ENCODE measurements around the gene MAP2.

Gene MAP2

DNA sequence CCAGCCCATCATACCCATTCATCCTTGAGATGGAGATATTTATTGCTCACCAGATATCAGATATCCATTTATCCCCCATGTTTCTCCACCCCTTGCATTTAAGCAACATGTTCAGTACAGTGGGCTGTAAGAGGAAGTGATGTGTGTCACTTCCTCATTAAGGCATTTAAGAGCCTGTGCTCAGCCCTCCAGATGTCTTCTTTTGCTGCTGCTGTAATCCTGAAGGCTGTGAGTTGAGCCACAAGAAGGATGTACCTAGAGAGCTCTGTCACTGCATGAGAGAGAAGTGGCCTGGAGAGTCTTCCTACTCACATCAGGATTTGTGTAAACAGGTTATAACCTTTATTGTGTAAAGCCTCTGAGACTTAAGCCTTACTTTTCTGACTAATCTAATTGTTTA, 195.9 kb downstream of the MAP2 start:
- Histone ChIP-seq H4K20me1 (no peaks in the 10 kb centered on the region), H3K9me3 (peaks cover 13% of the 10 kb centered on the region), H3K36me3 (no peaks in the 10 kb centered on the region; the same call in 1 of the 2 replicates), H3K27me3 (no peaks in the 10 kb centered on the region), H3K27ac (no peak overlapping the region), H3K4me3 (no peak overlapping the region), H3K4me1 (peaks cover 6% of the 10 kb centered on the region; the same call in 1 of the 2 replicates), H3K9ac (no peak overlapping the region), H3K4me2 (no peak overlapping the region)
- TF ChIP-seq Cebpa-rat (IDR thresholded peaks at IDR 0.05), result no peak

- H3K9ac ChIP-seq, result no peak overlapping the region
- H3K4me1 ChIP-seq, result peaks cover 6% of the 10 kb centered on the region; the same call in 1 of the 2 replicates
- H3K9me3 ChIP-seq, result no peaks in the 10 kb centered on the region
- no peak overlapping the region for H3K27ac ChIP-seq
- TF ChIP-seq Cebpa-rat (IDR thresholded peaks at IDR 0.05), result no peak
- H3K4me2 ChIP-seq, result no peak overlapping the region
- H3K36me3 ChIP-seq, result no peaks in the 10 kb centered on the region
- no peaks in the 10 kb centered on the region for H3K27me3 ChIP-seq
- no peak overlapping the region for H3K4me3 ChIP-seq
- H4K20me1 ChIP-seq, result no peaks in the 10 kb centered on the region
Measured at GRCh38 chr2:209624192-209624938, 200.5 kb downstream of the MAP2 start.

DNA sequence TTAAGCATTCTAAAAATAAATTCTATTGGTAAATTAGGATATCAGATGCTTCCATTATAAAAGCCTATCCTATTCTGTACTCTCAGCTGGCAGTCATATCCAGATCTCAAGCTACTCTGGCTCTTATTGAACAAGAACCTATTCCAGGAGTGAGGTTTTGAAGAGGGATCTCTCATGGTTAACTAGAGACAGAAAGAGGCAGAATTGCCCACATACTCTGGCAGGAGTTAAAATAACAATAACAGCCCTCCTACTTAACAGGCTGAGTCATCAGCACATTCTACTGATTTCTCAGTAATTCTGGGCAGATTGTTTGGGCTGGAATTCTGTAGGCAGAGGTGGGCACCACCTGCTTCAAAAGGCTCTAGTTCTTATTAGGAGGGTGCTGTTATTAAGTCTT, 205.8 kb downstream of the MAP2 start:
- H3K4me2 ChIP-seq, result no peak overlapping the region
- TF ChIP-seq Cebpa-rat (IDR thresholded peaks at IDR 0.05), result no peak

GRCh38 chr2:209633911-209634310, 210.1 kb downstream of the MAP2 start:
- no peaks in the 10 kb centered on the region for H4K20me1 ChIP-seq
- H3K4me2 ChIP-seq, result no peak overlapping the region
- H3K4me1 ChIP-seq, result no peaks in the 10 kb centered on the region
- H3K36me3 ChIP-seq, result no peaks in the 10 kb centered on the region
- H3K4me3 ChIP-seq, result no peak overlapping the region
- H3K9ac ChIP-seq, result no peak overlapping the region
- H3K27me3 ChIP-seq, result no peaks in the 10 kb centered on the region
- H3K27ac ChIP-seq, result no peak overlapping the region
- H3K9me3 ChIP-seq, result no peaks in the 10 kb centered on the region
- no peak for TF ChIP-seq Cebpa-rat (IDR thresholded peaks at IDR 0.05)

More for the DNA sequence above, 205.8 kb downstream of the MAP2 start:
- Histone ChIP-seq H4K20me1 (no peaks in the 10 kb centered on the region), H3K4me3 (no peak overlapping the region), H3K4me1 (no peaks in the 10 kb centered on the region), H3K27ac (no peak overlapping the region), H3K27me3 (no peaks in the 10 kb centered on the region), H3K9me3 (no peaks in the 10 kb centered on the region), H3K9ac (no peak overlapping the region), H3K36me3 (no peaks in the 10 kb centered on the region)

- Histone ChIP-seq H3K9ac (no peak overlapping the region), H3K27me3 (no peaks in the 10 kb centered on the region)
- no peak for TF ChIP-seq Cebpa-rat (IDR thresholded peaks at IDR 0.05)
Measured at GRCh38 chr2:209636076-209636475, 212.2 kb downstream of the MAP2 start.

DNA sequence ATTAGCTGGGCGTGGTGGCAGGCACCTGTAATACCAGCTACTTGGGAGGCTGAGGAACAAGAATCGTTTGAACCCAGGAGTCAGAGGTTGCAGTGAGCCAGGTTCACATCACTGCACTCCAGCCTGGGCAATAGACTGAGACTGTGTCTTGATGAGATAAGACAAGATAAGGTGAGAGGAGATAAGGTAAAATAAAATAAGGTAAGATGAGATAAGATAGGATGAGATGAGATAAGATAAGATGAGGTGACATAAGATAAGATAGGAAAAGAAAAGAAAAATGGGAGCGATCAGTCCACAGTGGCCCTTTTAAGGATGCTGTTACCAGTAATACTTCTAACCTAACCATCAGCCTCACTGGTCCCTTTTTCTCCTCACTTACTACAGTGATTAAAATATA, 213.4 kb downstream of the MAP2 start:
- Histone ChIP-seq H3K4me3 (no peak overlapping the region), H4K20me1 (no peaks in the 10 kb centered on the region), H3K27me3 (no peaks in the 10 kb centered on the region), H3K4me2 (no peak overlapping the region), H3K9ac (no peak overlapping the region), H3K36me3 (no peaks in the 10 kb centered on the region), H3K9me3 (no peaks in the 10 kb centered on the region), H3K4me1 (no peaks in the 10 kb centered on the region), H3K27ac (no peak overlapping the region)
- no peak for TF ChIP-seq Cebpa-rat (IDR thresholded peaks at IDR 0.05)

More at GRCh38 chr2:209636076-209636475, 212.2 kb downstream of the MAP2 start:
- H3K36me3 ChIP-seq, result no peaks in the 10 kb centered on the region
- no peak overlapping the region for H3K27ac ChIP-seq
- H3K4me2 ChIP-seq, result no peak overlapping the region
- H3K9me3 ChIP-seq, result no peaks in the 10 kb centered on the region
- H3K4me1 ChIP-seq, result no peaks in the 10 kb centered on the region
- no peaks in the 10 kb centered on the region for H4K20me1 ChIP-seq
- H3K4me3 ChIP-seq, result no peak overlapping the region

- no peak overlapping the region for H3K4me3 ChIP-seq
Measured at GRCh38 chr2:209638346-209638745, 214.5 kb downstream of the MAP2 start.

DNA sequence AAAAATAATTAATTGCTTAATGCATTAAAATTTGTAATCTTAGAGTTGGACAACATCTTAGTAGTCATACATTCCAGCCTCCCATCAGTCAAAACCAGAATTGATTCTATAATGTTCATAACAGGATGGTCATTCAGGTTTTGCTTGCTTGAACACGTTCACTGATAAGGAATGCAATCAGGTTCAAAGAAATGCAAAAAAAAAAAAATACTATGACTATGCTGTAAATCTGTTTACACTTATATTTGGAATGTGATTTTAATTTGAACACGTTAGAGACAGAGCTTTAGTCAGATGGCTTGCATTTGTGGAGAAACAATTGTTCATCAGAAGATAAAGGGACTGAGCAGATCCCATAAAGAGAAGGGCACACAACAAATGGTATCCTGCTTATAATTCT, 216.5 kb downstream of the MAP2 start:
- Histone ChIP-seq H3K4me3 (no peak overlapping the region), H3K4me2 (no peak overlapping the region), H3K36me3 (no peaks in the 10 kb centered on the region), H3K4me1 (no peaks in the 10 kb centered on the region), H3K27ac (no peak overlapping the region), H3K9ac (no peak overlapping the region), H3K9me3 (no peaks in the 10 kb centered on the region), H3K27me3 (no peaks in the 10 kb centered on the region), H4K20me1 (no peaks in the 10 kb centered on the region)
- TF ChIP-seq Cebpa-rat (IDR thresholded peaks at IDR 0.05), result no peak

More at GRCh38 chr2:209638346-209638745, 214.5 kb downstream of the MAP2 start:
- Histone ChIP-seq H3K9ac (no peak overlapping the region), H3K27me3 (no peaks in the 10 kb centered on the region), H3K27ac (no peak overlapping the region), H3K36me3 (no peaks in the 10 kb centered on the region), H3K4me1 (no peaks in the 10 kb centered on the region), H3K9me3 (no peaks in the 10 kb centered on the region), H3K4me2 (no peak overlapping the region), H4K20me1 (no peaks in the 10 kb centered on the region)
- TF ChIP-seq Cebpa-rat (IDR thresholded peaks at IDR 0.05), result no peak

DNA sequence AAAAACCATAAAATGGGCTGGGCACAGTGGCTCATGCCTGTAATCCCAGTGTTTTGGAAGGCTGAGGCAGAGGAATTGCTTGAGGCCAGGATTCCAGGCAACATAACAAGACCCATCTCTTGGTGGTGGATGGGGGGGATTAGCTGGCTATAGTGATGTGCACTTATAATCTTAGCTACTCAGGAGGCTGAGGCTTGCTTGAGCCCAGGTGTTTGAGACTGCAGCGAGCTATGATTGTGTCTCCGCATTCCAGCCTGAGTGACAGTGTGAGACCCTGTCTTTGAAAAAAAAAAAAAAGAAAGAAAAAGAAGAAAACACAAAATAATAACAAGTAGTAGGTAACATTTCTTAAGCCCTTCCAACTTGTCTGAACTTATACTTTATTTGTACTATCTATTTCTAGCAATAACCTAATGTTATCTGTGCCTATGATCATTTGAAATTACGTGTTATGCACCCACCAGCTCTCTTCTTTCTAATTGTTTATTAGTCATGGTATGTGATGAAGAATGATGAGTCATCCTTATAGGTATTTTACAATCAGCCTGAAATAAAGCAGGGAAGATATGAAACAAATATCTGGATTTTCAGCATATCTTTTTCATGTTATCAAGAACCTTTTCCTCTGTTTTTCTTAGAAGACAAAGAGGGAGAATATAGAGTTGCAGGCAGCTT, 218.4 kb downstream of the MAP2 start:
- H3K36me3 ChIP-seq, result no peaks in the 10 kb centered on the region
- H4K20me1 ChIP-seq, result no peaks in the 10 kb centered on the region
- H3K9me3 ChIP-seq, result no peaks in the 10 kb centered on the region
- H3K4me3 ChIP-seq, result no peak overlapping the region
- no peaks in the 10 kb centered on the region for H3K27me3 ChIP-seq
- no peak for TF ChIP-seq Cebpa-rat (IDR thresholded peaks at IDR 0.05)
- H3K4me2 ChIP-seq, result no peak overlapping the region
- no peak overlapping the region for H3K27ac ChIP-seq
- no peak overlapping the region for H3K9ac ChIP-seq
- H3K4me1 ChIP-seq, result no peaks in the 10 kb centered on the region

- Histone ChIP-seq H3K9me3 (no peaks in the 10 kb centered on the region), H3K4me1 (no peaks in the 10 kb centered on the region), H3K27me3 (no peaks in the 10 kb centered on the region), H3K9ac (no peak overlapping the region), H3K27ac (no peak overlapping the region), H3K36me3 (no peaks in the 10 kb centered on the region), H3K4me3 (no peak overlapping the region), H4K20me1 (no peaks in the 10 kb centered on the region), H3K4me2 (no peak overlapping the region)
- no peak for TF ChIP-seq Cebpa-rat (IDR thresholded peaks at IDR 0.05)
Measured at GRCh38 chr2:209644842-209645241, 221.0 kb downstream of the MAP2 start.

Data from BLaER1 (cell line).